PC-9 (cell line): ENCODE results near the gene SERPINF2.

Experiments
- CTCF ChIP-seq: fragments of 200-600 bp; sonication (generic); conservative IDR thresholded peaks from 2 replicates; pipeline ENCODE4 v1.6.1; 2017; ENCODE audit warnings: mixed run types, antibody characterized with exemption, mild to moderate bottlenecking, moderate library complexity
- EZH2 ChIP-seq: fragments of 200-600 bp; sonication (generic); IDR thresholded peaks from 2 replicates; pipeline ENCODE4 v1.8.0; 2017; ENCODE audit warnings: antibody characterized with exemption, low read depth

- TF ChIP-seq CTCF = no peak
- TF ChIP-seq EZH2 = no peak
These were observed 31.1 kb downstream of the SERPINF2 start for GRCh38 chr17:1773696-1774181.
